Medulla oblongata (tissue), 1 donor: Measurements from ENCODE around the gene SCAMP2.
"Not testable (repeated sequence)": the region's sequence is repeated elsewhere in the genome, so short reads cannot be mapped to it uniquely, and the experiment has no call there.

Experiments used
- DNase-seq: peaks from one replicate; pipeline ENCODE4 v3.0.0-alpha.2; 2015; ENCODE audit errors: extremely low spot score

SCAMP2 gene

GRCh38 chr15:74890665-74890960 lies 17.4 kb upstream of the SCAMP2 start:
- no peak for DNase-seq

GRCh38 chr15:74889883-74890664 lies 16.9 kb upstream of the SCAMP2 start, which contains the start of gene MPI:
TSS of gene MPI (plus strand) at chr15:74890042. CDS start at chr15:74890074, 32 bp downstream.
- DNase-seq: peak; percentile 92

- DNase-seq: no peak
Observed at GRCh38 chr15:74889390-74889882, 16.3 kb upstream of the SCAMP2 start.

GRCh38 chr15:74888716-74889115 lies 15.6 kb upstream of the SCAMP2 start:
- no peak for DNase-seq

GRCh38 chr15:74887537-74888193 lies 14.5 kb upstream of the SCAMP2 start:
- not testable (repeated sequence) for DNase-seq

- no peak for DNase-seq
Observed at GRCh38 chr15:74885461-74885860, 12.3 kb upstream of the SCAMP2 start.

GRCh38 chr15:74884428-74885223 lies 11.5 kb upstream of the SCAMP2 start:
- DNase-seq: no peak

- DNase-seq: no peak
Observed at GRCh38 chr15:74882528-74882927, 9.4 kb upstream of the SCAMP2 start.

- no peak for DNase-seq
Observed at GRCh38 chr15:74878273-74878672, 5.1 kb upstream of the SCAMP2 start.

GRCh38 chr15:74873756-74874424 lies 725 bp upstream of the SCAMP2 start:
- DNase-seq: peak; percentile 49

GRCh38 chr15:74872702-74873035 lies 496 bp downstream of the SCAMP2 start:
- no peak for DNase-seq

GRCh38 chr15:74870436-74871215 lies 2.5 kb downstream of the SCAMP2 start:
- no peak for DNase-seq

GRCh38 chr15:74869726-74870407 lies 3.3 kb downstream of the SCAMP2 start:
- DNase-seq: peak; percentile 85

GRCh38 chr15:74869372-74869725 lies 3.8 kb downstream of the SCAMP2 start:
- DNase-seq: no peak

GRCh38 chr15:74868059-74868458 lies 5.1 kb downstream of the SCAMP2 start:
- peak; percentile 65 for DNase-seq

- no peak for DNase-seq
Observed at GRCh38 chr15:74867466-74868038, 5.6 kb downstream of the SCAMP2 start.

GRCh38 chr15:74866090-74866489 lies 7.1 kb downstream of the SCAMP2 start:
- no peak for DNase-seq

- DNase-seq: no peak
Observed at GRCh38 chr15:74865316-74865715, 7.8 kb downstream of the SCAMP2 start.

- DNase-seq: no peak
Observed at GRCh38 chr15:74864296-74864695, 8.9 kb downstream of the SCAMP2 start.
